DOHH2 (cell line): ENCODE results near the gene SPOCK1.

Experiments used
- CTCF ChIP-seq: fragments of 200-600 bp; sonication (generic); IDR thresholded peaks from one replicate; pipeline ENCODE4 v1.5.1; 2014; ENCODE audit warnings: antibody characterized with exemption, mild to moderate bottlenecking, low read depth, low read length; ENCODE audit not compliant: poor library complexity, severe bottlenecking
- EZH2phosphoT487 ChIP-seq: fragments of 200-600 bp; sonication (generic); IDR thresholded peaks from 2 replicates; pipeline ENCODE4 v1.6.1; 2017; ENCODE audit warnings: borderline replicate concordance, mild to moderate bottlenecking, antibody characterized with exemption, low read length, moderate library complexity, mixed read lengths

DNA sequence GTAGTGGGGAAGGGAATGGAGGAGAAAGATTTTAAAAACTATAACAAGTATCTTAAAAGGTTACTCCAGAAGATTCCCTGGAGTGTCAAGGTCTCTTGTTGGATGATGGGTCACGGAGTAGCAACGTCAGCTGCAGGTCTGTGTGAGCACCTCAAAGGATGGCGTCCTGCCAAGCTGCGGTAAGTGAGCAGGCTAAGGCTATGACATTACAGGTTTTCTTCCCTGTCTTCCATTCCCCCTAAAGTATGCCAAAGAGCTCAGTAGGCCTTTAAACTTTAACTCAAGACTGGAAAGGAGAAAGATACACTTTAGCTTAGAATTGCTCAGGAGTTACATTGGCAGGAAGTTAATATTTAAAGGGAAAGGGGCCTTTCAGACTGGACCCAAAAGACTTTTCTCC, 17.5 kb downstream of the SPOCK1 start:
- no peak for TF ChIP-seq CTCF
- no peak for TF ChIP-seq EZH2phosphoT487
